HPDE6-E6E7 (cell line): ENCODE data around the gene CENPH.
"Not testable (repeated sequence)": the region's sequence is repeated elsewhere in the genome, so short reads cannot be mapped to it uniquely, and the experiment has no call there.

Experiments
- DNase-seq: peaks from one replicate; pipeline ENCODE4 v3.0.0; 2011; ENCODE audit warnings: missing footprints; ENCODE audit errors: extremely low spot score

CENPH gene, protein sequence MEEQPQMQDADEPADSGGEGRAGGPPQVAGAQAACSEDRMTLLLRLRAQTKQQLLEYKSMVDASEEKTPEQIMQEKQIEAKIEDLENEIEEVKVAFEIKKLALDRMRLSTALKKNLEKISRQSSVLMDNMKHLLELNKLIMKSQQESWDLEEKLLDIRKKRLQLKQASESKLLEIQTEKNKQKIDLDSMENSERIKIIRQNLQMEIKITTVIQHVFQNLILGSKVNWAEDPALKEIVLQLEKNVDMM

DNA sequence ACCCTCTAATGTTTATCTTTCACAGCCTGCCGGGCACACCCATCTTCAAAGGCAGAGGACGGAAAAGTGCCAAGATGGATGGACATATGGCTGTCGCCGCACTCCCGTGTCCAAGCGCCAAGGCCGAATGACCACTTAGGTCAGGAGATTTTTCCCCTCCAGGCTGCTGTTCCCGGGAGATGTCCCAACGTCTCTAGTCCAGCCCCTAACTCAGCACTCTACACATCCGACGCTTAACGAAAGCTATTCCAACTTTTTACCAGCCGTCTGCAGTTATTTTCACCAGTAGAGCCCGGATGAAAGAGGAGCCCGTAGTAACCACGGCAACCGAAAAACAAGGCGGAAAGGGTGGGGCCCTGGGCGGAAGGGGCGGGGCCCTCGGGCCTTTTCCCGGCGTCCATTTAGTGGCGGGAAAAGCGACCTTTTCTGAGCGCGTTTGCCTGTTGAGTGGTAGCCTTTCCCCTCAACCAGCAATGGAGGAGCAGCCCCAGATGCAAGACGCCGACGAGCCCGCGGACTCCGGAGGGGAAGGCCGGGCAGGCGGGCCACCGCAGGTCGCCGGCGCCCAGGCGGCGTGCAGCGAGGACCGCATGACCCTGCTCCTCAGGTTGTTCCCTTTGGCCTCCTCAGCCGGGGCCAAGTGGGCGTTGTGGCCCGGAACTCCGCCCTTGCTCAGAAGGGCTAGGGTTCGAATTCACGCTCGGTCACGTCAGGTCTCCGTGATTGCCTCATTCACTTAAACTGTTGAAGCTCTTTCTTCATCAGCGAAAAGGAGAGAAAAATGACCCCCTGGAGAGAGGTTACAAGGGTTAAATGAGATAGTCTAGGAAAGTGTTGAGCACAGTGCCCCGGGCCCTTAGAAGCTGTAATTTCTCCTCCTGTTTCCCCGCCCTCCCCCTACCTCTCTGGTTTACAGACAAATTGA lies at the start of gene CENPH:
CENPH (plus strand) TSS at position 422 of the 925 bp plus-strand sequence; CDS start at position 474, 52 bp downstream.
- peak; percentile 82 for DNase-seq

DNA sequence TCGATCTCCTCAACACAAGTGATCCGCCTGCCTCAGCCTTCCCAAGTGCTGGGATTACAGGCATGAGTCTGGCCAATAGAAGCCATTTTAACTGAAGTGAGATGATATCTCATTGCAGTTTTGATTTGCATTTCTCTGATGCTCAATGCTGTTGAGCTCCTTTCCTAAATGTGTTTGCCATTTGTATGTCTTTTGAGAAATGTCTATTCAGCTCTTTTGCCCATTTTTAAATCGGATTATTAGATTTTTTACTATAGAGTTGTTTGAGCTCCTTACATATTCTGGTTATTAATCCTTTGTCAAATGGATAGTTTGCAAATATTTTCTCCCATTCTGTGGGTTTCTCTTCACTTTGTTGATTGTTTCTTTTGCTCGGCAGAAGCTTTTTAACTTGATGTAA lies 49.1 kb upstream of the CENPH start:
- DNase-seq: not testable (repeated sequence)

- no peak for DNase-seq
These were observed 48.6 kb upstream of the CENPH start for GRCh38 chr5:69140827-69141226.

GRCh38 chr5:69148576-69148975 lies 40.8 kb upstream of the CENPH start:
- not testable (repeated sequence) for DNase-seq

- DNase-seq: no peak
These were observed 40.3 kb upstream of the CENPH start for GRCh38 chr5:69148981-69149675.

- no peak for DNase-seq
These were observed 39.7 kb upstream of the CENPH start for GRCh38 chr5:69149676-69150010.

DNA sequence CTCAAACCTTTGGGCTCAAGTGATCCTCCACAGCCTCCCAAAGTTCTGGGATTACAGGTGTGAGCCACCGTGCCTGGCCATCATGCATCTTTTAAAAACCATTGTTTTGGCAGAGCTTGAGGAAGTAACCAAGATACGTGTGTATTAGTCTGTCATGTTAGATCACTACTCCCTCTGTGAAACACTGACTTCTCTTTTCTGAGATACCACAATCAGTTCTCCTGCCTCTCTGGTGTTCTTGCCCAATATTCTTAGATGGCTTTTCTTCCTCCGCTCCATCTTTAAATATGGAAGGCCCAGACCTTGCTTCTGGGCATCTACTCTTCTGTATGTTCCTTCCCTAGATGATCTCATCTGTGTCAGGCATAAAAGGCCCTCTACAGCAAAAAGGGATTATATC lies 36.7 kb upstream of the CENPH start:
- no peak for DNase-seq

DNA sequence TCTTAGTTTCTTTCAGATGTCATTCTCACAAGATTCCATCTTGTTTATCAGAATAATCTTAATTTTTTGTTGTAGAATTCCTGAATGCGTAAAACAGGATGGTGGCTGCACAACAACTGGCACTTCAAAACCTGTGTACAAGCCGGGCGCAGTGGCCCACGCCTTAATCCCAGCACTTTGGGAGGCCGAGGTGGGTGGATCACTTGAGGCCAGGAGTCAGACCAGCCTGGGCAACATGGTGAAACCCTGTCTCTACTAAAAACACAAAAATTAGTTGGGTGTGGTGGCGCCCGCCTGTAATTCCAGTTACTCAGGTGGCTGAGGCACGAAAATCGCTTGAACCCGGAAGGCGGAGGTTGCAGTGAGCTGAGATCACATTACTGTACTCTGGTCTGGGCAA lies 32.9 kb upstream of the CENPH start:
- DNase-seq: no peak

GRCh38 chr5:69158039-69158438 lies 31.3 kb upstream of the CENPH start:
- no peak for DNase-seq

DNA sequence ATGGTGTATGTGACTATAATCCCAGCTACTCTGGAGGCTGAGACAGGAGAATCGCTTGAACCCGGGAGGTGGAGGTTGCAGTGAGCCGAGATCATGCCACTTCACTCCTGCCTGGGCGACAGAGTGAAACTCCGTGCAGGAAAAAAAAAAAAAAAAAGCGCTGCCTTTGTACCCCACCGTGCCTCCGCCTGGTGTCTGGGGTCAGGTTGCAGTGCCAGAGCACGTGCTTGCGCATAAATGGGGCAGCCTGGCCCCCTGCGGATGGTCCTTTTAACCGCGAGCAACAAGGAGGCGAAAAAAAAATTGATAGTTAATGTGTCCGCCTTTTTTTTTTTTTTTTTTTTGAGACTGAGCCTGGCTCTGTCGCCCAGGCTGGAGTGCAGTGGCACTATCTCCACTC lies 28.7 kb upstream of the CENPH start:
- no peak for DNase-seq

GRCh38 chr5:69166686-69167492 lies 22.5 kb upstream of the CENPH start, which contains the start of gene CCNB1:
TSS of gene CCNB1 (plus strand) at chr5:69167150. CDS start at chr5:69167263, 113 bp downstream.
- peak; percentile 100 for DNase-seq

GRCh38 chr5:69167493-69167855 lies 21.9 kb upstream of the CENPH start:
- DNase-seq: no peak

GRCh38 chr5:69167929-69168328 lies 21.5 kb upstream of the CENPH start:
- DNase-seq: no peak

DNA sequence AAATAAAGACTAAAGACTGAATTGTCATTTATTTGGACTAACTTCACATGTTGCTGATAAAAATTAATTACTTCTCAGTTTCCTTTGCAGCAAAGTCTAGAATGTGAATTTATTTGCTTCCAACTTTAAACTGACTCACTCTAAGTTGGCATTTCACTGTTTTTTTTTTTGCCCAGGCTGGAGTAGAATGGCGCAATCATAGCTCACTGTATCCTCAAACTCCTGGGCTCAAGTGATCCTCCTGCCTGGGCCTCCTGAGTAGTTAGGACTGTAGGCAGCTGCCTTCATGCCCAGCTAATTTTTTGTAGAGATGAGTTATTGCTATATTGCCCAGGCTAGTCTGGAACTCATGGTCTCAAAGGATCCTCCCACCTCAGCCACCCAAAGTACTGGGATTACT lies 18.9 kb upstream of the CENPH start:
- no peak for DNase-seq

GRCh38 chr5:69170969-69171368 lies 18.4 kb upstream of the CENPH start:
- no peak for DNase-seq

- not testable (repeated sequence) for DNase-seq
These were observed 7.6 kb upstream of the CENPH start for GRCh38 chr5:69181659-69182293.

GRCh38 chr5:69184621-69185020 lies 4.8 kb upstream of the CENPH start:
- no peak for DNase-seq

DNA sequence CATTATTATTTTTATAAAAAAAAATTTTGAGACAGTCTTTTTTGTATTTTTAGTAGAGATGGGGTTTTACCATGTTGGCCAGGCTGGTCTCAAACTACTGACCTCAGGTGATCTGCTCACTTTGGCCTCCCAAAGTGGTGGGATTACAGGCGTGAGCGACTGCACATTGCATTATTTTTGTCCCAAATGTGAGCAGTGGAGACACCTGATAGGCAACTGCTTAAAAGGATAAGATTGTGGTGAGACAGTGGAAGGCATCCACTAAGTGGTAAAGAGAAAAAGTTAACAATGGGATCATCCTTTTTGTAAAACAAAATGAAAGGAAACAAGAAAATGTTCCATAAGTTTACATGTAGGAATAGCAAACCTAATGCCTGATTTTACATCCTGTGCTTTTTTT lies 2.0 kb upstream of the CENPH start:
- DNase-seq: no peak

DNA sequence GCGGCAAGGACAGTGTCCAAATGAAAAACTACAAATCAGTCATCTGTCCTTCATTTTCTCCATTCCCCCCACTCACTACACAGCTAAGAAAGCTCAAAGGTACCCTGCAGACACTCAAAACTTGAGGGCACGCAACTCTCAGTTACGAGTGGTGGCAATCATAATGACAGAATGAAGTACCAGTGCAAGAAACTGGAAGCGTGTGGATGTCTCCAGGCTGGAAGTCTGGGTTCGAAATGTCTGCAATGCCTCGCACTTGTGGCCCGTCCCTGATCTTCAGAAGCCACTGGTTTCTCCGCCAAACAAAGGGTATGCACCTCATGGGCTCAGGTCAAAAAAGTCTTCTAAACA lies 597 bp upstream of the CENPH start:
- DNase-seq: no peak

DNA sequence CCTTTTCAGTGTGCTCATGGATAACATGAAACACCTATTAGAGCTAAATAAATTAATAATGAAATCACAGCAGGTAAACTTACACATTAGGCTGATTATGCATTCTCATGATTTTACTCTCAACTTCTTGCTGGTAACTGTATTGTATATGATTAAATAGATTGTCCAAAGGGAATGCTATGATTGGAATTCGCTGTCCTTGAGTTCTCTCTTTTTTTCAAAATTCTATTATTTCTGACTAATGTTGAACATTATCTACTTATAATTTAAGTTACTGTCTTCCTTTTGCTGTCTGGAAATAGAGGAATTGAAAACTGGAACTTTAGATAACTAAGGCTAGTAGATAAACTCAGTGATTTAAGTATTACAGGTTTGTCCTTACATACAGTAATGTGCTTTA lies 13.1 kb downstream of the CENPH start:
- no peak for DNase-seq

DNA sequence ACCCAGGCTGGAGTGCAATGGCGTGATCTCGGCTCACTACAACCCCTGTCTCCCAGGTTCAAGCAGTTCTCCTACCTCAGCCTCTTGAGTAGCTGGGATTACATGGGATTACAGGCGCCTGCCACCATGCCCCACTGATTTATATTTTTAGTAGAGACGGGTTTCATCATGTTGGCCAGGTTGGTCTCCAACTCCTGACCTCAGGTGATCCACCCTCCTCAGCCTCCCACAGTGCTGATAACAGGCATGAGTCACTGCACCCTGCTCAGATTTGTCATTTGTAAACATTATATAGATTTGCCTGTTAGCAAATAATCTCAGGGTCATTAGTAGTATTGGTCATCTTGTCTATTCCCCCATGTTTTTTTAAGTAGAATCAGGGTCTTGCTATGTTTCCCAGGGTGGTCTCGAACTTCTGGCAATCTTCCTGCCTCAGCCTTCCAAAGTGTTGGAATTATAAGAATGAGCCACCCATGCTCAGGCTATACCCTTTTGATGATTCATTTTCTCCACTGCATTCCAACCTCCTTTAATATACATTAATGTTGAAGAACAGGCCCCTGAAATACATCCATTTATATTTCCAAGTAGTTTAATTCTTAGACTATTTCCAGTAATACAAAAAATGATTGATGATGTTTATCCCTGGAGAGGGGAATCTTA lies 17.3 kb downstream of the CENPH start:
- DNase-seq: no peak
